NCI-H2196 treated with DMSO at 0.1 percent for 48 hours (cell line): ENCODE data around the gene MIER2.
"Not testable (repeated sequence)": the region's sequence is repeated elsewhere in the genome, so short reads cannot be mapped to it uniquely, and the experiment has no call there.

Source experiments
- DNase-seq: peaks from one replicate; lab custom pipeline; 2025; ENCODE audit not compliant: unreplicated experiment; lab: John Stamatoyannopoulos, UW

MIER2 gene

GRCh38 chr19:362683-363082 lies 18.1 kb upstream of the MIER2 start:
- no peak for DNase-seq

GRCh38 chr19:362154-362553 lies 17.6 kb upstream of the MIER2 start:
- no peak for DNase-seq

- no peak for DNase-seq
Measured at GRCh38 chr19:359653-359925, 15.0 kb upstream of the MIER2 start.

- DNase-seq = not testable (repeated sequence)
Measured at GRCh38 chr19:355536-355935, 10.9 kb upstream of the MIER2 start.

GRCh38 chr19:355134-355533 lies 10.5 kb upstream of the MIER2 start:
- DNase-seq = no peak

- no peak for DNase-seq
Measured at GRCh38 chr19:351976-352625, 7.5 kb upstream of the MIER2 start.

- DNase-seq = no peak
Measured at GRCh38 chr19:347946-348861, 3.6 kb upstream of the MIER2 start.

- DNase-seq = no peak
Measured at GRCh38 chr19:345320-345879, 804 bp upstream of the MIER2 start.

GRCh38 chr19:343941-344624 lies 513 bp downstream of the MIER2 start:
- peak; percentile 28 for DNase-seq

GRCh38 chr19:343451-343931 lies 1.1 kb downstream of the MIER2 start:
- no peak for DNase-seq

- no peak for DNase-seq
Measured at GRCh38 chr19:342801-343421, 1.7 kb downstream of the MIER2 start.

GRCh38 chr19:342128-342455 lies 2.5 kb downstream of the MIER2 start:
- DNase-seq = no peak

GRCh38 chr19:341386-342127 lies 3.0 kb downstream of the MIER2 start:
- no peak for DNase-seq

GRCh38 chr19:340620-341385 lies 3.8 kb downstream of the MIER2 start:
- DNase-seq = no peak

GRCh38 chr19:339262-339887 lies 5.2 kb downstream of the MIER2 start:
- no peak for DNase-seq

GRCh38 chr19:338421-338820 lies 6.2 kb downstream of the MIER2 start:
- DNase-seq = no peak

GRCh38 chr19:336067-336614 lies 8.5 kb downstream of the MIER2 start:
- DNase-seq = no peak

- no peak for DNase-seq
Measured at GRCh38 chr19:335486-336066, 9.0 kb downstream of the MIER2 start.

- DNase-seq = no peak
Measured at GRCh38 chr19:335072-335471, 9.5 kb downstream of the MIER2 start.
